Measurements from ENCODE around the gene CCT2.
"Not testable (repeated sequence)": the region's sequence is repeated elsewhere in the genome, so short reads cannot be mapped to it uniquely, and the experiment has no call there.

CCT2 gene

DNA sequence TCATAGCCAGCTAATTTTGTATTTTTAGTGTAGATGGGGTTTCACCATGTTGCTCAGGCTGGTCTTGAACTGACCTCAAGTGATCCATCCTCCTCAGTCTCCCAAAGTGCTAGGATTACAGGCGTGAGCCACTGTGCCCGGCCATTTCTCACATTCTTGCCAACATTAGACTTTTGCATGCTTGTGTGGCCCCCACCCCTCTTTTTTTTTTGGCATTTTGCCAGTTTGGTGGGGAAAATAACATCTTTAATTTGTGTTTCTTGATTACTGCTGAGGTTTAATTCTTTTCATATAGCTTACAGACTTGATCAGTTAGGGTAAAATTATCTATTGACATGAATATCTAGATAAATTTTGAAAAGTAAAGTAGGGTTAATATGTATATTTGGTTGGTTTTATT is 3.8 kb downstream of the CCT2 start:
- Histone ChIP-seq H3K4me1 (ENCODE audit: control insufficient read depth, insufficient read depth, low read length) (no peaks in the 10 kb centered on the region), H3K4me3 (ENCODE audit: low read length) (no peak overlapping the region), H3K27me3 (ENCODE audit: control insufficient read depth, insufficient read depth, low read length) (no peaks in the 10 kb centered on the region), H3K9ac (ENCODE audit: low read depth, low read length) (no peak overlapping the region), H3K4me2 (ENCODE audit: low read length) (no peak overlapping the region), H3K9me3 (replicated peaks; ENCODE audit: low read length) (no peaks in the 10 kb centered on the region), H3K36me3 (ENCODE audit: insufficient read depth, low read length) (peaks cover 68% of the 10 kb centered on the region)

DNA sequence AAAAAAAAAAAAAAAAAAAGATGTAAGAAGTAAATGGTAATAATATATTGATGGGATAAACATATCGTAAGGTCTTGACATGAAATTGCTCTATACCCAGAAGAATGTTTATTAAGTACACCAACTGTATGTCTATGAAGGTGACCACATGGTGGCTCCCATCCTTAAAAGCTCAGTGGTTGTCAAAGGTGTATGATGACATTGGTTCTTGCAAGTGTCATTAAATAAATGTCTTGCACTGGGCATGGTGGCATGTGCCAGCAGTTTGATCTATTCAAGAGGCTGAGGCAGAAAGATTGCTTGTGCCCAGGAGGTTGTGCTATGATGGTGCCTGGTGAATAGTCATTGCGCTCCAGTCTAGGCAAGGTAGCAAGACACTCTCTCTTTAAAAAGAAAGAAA is 10.4 kb downstream of the CCT2 start:
- Histone ChIP-seq H3K9me3 (replicated peaks; ENCODE audit: low read length) (no peaks in the 10 kb centered on the region), H3K4me3 (ENCODE audit: low read length) (no peak overlapping the region), H3K36me3 (ENCODE audit: insufficient read depth, low read length) (peaks cover 85% of the 10 kb centered on the region), H3K4me2 (ENCODE audit: low read length) (no peak overlapping the region), H3K4me1 (ENCODE audit: control insufficient read depth, insufficient read depth, low read length) (no peaks in the 10 kb centered on the region), H3K27me3 (ENCODE audit: control insufficient read depth, insufficient read depth, low read length) (no peaks in the 10 kb centered on the region), H3K9ac (ENCODE audit: low read depth, low read length) (no peak overlapping the region)

DNA sequence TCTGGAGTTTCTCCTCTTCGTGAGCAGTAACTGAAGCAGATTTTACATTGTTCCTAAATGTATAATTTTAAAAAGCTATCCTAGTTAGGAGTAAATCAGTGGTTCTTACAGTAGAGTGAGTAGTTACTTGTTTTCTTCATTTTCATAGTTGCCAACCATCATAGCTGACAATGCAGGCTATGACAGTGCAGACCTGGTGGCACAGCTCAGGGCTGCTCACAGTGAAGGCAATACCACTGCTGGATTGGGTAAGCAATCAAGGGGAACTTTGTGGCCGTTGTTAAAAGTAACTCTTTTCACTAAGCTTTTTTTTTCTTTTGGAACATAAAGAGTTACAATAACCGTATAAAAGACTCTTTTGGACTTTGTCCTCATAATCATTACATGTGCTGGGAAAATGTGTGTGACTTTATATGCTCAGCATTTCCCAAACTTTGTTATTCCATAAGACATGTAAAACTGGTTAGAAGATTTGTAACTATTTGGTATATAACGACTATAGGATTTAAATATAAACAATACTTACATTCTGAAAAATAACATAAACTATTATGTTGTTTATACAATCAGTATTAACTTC is 13.0 kb downstream of the CCT2 start:
- Histone ChIP-seq H3K4me1 (ENCODE audit: control insufficient read depth, insufficient read depth, low read length) (no peaks in the 10 kb centered on the region), H3K9me3 (replicated peaks; ENCODE audit: low read length) (no peaks in the 10 kb centered on the region), H3K9ac (ENCODE audit: low read depth, low read length) (no peak overlapping the region), H3K27me3 (ENCODE audit: control insufficient read depth, insufficient read depth, low read length) (no peaks in the 10 kb centered on the region), H3K4me3 (ENCODE audit: low read length) (no peak overlapping the region), H3K36me3 (ENCODE audit: insufficient read depth, low read length) (peaks cover 89% of the 10 kb centered on the region), H3K4me2 (ENCODE audit: low read length) (no peak overlapping the region)

DNA sequence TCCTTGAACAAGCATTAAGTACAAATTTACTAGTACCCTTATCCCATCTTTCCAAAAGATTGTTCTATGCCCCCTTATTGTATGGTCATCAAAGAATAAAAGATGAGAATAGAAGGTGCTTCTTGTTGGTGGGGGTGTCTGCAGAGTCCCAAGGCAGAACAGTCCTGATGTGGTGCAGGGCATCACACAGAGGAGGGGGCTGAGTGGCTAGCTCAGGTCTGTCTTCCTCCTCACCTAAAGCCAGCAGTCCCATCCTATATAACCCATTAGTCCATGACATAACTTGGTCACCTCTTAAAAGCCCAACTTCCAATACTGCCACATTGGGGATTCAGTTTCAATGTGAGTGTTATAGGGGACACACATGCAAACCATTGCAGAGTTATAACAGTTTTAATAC is 15.5 kb downstream of the CCT2 start:
- peaks cover 71% of the 10 kb centered on the region for H3K36me3 ChIP-seq (ENCODE audit: insufficient read depth, low read length)
- no peaks in the 10 kb centered on the region for H3K9me3 ChIP-seq (replicated peaks; ENCODE audit: low read length)

DNA sequence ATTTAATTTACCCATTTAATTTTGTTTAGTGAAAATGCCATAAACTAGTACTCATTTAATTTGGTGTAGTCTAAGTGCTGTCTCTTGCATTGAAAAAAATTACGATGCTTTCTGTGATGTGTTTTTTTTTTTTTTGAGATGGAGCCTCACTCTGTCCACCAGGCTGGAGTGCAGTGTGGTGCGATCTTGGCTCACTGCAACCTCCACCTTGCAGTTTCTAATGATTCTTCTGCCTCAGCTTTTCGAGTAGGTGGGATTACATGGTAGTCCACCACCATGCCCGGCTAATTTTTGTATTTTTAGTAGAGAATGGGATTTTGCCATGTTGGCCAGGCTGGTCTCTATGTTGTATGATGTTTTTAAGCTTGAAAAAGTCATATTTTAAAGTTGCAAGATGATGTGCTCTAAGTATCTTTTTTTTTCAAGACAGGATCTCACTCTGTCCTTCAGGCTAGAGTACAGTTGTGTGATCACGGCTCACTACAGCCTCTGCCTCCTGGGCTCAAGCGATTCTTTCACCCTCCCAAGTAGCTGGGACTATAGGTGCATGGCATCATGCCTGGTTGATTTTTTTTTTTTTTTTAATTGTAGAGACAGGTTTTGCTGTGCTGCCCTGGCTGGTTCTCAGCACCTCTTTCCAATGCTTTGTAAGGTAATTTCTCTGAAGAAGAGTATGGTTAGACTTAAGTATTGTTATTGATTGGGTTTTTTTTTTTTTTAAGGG is 16.9 kb downstream of the CCT2 start:
- H3K4me2 ChIP-seq (ENCODE audit: low read length): no peak overlapping the region
- no peaks in the 10 kb centered on the region for H3K4me1 ChIP-seq (ENCODE audit: control insufficient read depth, insufficient read depth, low read length)
- H3K4me3 ChIP-seq (ENCODE audit: low read length): no peak overlapping the region
- no peaks in the 10 kb centered on the region for H3K9me3 ChIP-seq (replicated peaks; ENCODE audit: low read length)
- peaks cover 58% of the 10 kb centered on the region for H3K36me3 ChIP-seq (ENCODE audit: insufficient read depth, low read length)
- no peaks in the 10 kb centered on the region for H3K27me3 ChIP-seq (ENCODE audit: control insufficient read depth, insufficient read depth, low read length)
- no peak overlapping the region for H3K9ac ChIP-seq (ENCODE audit: low read depth, low read length)

More for the DNA sequence above, 15.5 kb downstream of the CCT2 start:
- no peaks in the 10 kb centered on the region for H3K27me3 ChIP-seq (ENCODE audit: control insufficient read depth, insufficient read depth, low read length)
- H3K4me2 ChIP-seq (ENCODE audit: low read length): no peak overlapping the region
- no peak overlapping the region for H3K9ac ChIP-seq (ENCODE audit: low read depth, low read length)
- H3K4me1 ChIP-seq (ENCODE audit: control insufficient read depth, insufficient read depth, low read length): no peaks in the 10 kb centered on the region
- no peak overlapping the region for H3K4me3 ChIP-seq (ENCODE audit: low read length)

DNA sequence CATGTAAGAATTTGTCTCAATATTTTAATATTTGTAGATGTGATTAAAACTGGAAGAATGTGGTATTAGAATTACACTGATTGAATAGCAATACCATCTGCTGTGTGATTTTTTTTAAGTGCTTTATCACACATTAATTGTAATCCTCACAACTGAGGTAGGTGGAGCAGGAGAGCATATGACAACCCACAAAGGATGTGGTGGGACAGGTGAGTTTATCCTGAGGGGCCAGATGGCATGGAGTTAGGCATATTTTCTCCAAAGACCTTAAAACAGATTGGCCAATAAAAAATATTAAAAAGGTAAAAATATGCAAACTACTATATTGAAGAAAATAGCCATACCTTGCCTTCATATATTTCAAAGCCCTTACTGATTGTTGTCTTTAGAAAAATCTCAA is 17.7 kb downstream of the CCT2 start:
- H3K4me2 ChIP-seq (ENCODE audit: low read length): no peak overlapping the region
- peaks cover 49% of the 10 kb centered on the region for H3K36me3 ChIP-seq (ENCODE audit: insufficient read depth, low read length)
- no peaks in the 10 kb centered on the region for H3K4me1 ChIP-seq (ENCODE audit: control insufficient read depth, insufficient read depth, low read length)
- no peak overlapping the region for H3K4me3 ChIP-seq (ENCODE audit: low read length)
- H3K27me3 ChIP-seq (ENCODE audit: control insufficient read depth, insufficient read depth, low read length): no peaks in the 10 kb centered on the region
- H3K9ac ChIP-seq (ENCODE audit: low read depth, low read length): no peak overlapping the region
- no peaks in the 10 kb centered on the region for H3K9me3 ChIP-seq (replicated peaks; ENCODE audit: low read length)

DNA sequence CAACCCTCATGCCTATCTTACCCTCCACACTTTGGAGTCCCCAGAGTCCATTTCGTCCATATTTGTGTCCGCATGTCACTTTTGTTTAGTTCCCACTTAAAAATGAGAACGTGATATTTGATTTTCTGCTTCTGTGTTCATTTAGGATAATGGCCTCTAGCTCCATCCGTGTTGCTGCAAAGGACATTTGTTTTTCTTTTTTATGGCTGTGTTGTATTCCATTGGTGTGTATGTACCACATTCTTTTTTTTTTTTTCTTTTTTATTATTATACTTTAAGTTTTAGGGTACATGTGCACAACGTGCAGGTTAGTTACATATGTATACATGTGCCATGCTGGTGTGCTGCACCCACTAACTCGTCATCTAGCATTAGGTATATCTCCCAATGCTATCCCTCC is 18.3 kb downstream of the CCT2 start:
- H3K4me3 ChIP-seq (ENCODE audit: low read length); H3K4me1 ChIP-seq (ENCODE audit: control insufficient read depth, insufficient read depth, low read length); H3K27me3 ChIP-seq (ENCODE audit: control insufficient read depth, insufficient read depth, low read length); H3K9me3 ChIP-seq (replicated peaks; ENCODE audit: low read length); H3K9ac ChIP-seq (ENCODE audit: low read depth, low read length); H3K4me2 ChIP-seq (ENCODE audit: low read length): not testable (repeated sequence)
- peaks cover 43% of the 10 kb centered on the region for H3K36me3 ChIP-seq (ENCODE audit: insufficient read depth, low read length)

DNA sequence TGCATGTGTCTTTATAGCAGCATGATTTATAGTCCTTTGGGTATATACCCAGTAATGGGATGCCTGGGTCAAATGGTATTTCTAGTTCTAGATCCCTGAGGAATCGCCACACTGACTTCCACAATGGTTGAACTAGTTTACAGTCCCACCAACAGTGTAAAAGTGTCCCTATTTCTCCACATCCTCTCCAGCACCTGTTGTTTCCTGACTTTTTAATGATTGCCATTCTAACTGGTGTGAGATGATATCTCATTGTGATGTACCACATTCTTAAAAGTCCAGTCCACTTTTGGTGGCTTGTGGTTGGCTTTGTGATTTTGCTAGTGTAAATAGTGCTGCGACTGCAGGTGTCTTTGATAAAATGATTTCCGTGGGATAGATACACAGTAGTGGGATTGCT is 19.0 kb downstream of the CCT2 start:
- H3K9me3 ChIP-seq (replicated peaks; ENCODE audit: low read length); H3K4me2 ChIP-seq (ENCODE audit: low read length); H3K9ac ChIP-seq (ENCODE audit: low read depth, low read length); H3K27me3 ChIP-seq (ENCODE audit: control insufficient read depth, insufficient read depth, low read length); H3K4me1 ChIP-seq (ENCODE audit: control insufficient read depth, insufficient read depth, low read length); H3K4me3 ChIP-seq (ENCODE audit: low read length): not testable (repeated sequence)
- H3K36me3 ChIP-seq (ENCODE audit: insufficient read depth, low read length): peaks cover 38% of the 10 kb centered on the region

DNA sequence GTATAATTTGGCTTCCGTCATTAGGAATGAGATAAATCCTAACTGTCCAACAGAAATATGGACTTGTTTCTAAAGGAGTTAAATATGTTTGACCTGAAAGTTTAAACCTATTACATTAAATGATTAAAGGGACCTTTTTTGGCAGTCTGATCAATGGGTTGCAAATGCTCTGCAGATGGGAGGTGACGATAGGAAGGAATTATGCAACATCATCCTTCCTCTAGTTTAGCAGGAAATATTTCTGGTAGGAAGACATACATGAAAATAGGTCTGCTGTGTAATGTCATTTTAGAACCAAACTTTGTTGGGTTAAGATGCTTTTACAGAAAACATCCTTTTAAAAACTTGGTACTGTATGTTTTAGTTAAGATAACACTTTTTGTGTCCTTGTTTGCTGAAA is 22.9 kb downstream of the CCT2 start:
- H3K9me3 ChIP-seq (replicated peaks; ENCODE audit: low read length): no peaks in the 10 kb centered on the region
- H3K4me3 ChIP-seq (ENCODE audit: low read length): no peak overlapping the region
- H3K9ac ChIP-seq (ENCODE audit: low read depth, low read length): no peak overlapping the region
- H3K4me1 ChIP-seq (ENCODE audit: control insufficient read depth, insufficient read depth, low read length): no peaks in the 10 kb centered on the region
- H3K27me3 ChIP-seq (ENCODE audit: control insufficient read depth, insufficient read depth, low read length): peaks cover 21% of the 10 kb centered on the region
- peaks cover 4% of the 10 kb centered on the region for H3K36me3 ChIP-seq (ENCODE audit: insufficient read depth, low read length)
- no peak overlapping the region for H3K4me2 ChIP-seq (ENCODE audit: low read length)

DNA sequence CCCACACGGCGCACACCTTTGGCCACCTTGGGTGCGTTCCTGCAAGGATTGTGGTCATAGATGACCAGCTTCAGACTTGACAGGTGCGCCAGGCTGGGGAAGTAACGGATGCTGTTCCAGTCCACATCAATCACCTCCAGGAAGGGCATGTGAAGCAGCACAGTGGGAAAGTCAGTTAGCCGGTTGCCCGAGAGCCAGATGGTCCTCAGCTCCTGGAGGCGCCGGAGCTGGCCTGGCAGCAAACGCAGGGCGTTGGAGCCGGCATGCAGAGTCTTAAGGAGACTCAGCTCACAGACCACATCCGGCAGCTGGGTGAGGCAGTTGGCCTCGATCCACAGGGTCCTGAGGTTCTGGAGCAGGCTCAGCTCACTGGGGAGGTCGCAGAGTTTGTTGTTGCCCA is 24.9 kb downstream of the CCT2 start:
- Histone ChIP-seq H3K4me2 (ENCODE audit: low read length) (no peak overlapping the region), H3K9ac (ENCODE audit: low read depth, low read length) (no peak overlapping the region), H3K9me3 (replicated peaks; ENCODE audit: low read length) (no peaks in the 10 kb centered on the region), H3K4me1 (ENCODE audit: control insufficient read depth, insufficient read depth, low read length) (no peaks in the 10 kb centered on the region), H3K4me3 (ENCODE audit: low read length) (no peak overlapping the region), H3K36me3 (ENCODE audit: insufficient read depth, low read length) (no peaks in the 10 kb centered on the region), H3K27me3 (ENCODE audit: control insufficient read depth, insufficient read depth, low read length) (peaks cover 26% of the 10 kb centered on the region)

DNA sequence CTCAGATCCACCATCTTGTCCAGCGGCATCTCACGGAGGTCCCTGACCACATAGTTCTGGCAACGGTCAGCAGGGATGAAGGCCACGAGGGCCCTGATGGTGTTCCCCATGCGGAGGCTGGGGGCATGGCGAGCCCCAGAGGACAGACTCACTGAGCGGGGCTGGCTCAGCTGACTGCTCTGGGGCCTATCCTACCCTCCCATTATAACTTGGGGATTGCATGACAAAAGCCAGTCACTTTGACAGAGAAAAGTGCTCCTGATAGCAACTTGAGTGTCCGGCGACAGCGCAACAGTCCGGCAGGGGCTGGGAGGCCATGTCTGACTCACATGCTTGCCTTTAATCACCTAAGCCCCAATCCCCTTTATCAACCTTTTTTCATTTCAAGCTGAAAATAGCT is 25.5 kb downstream of the CCT2 start, which contains the start of gene LRRC10:
Gene LRRC10 (minus strand): TSS at position 179 of the 400 bp plus-strand sequence. CDS start 69 bp downstream, at position 110.
- H3K9ac ChIP-seq (ENCODE audit: low read depth, low read length): no peak within 1 kb of the TSS
- no peak within 1 kb of the TSS for H3K4me2 ChIP-seq (ENCODE audit: low read length)
- no peaks in the 10 kb centered on the region for H3K9me3 ChIP-seq (replicated peaks; ENCODE audit: low read length)
- H3K4me3 ChIP-seq (ENCODE audit: low read length): no peak within 1 kb of the TSS
- H3K4me1 ChIP-seq (ENCODE audit: control insufficient read depth, insufficient read depth, low read length): no peaks in the 10 kb centered on the region
- H3K36me3 ChIP-seq (ENCODE audit: insufficient read depth, low read length): no peaks in the 10 kb centered on the region
- peaks cover 26% of the 10 kb centered on the region for H3K27me3 ChIP-seq (ENCODE audit: control insufficient read depth, insufficient read depth, low read length)

DNA sequence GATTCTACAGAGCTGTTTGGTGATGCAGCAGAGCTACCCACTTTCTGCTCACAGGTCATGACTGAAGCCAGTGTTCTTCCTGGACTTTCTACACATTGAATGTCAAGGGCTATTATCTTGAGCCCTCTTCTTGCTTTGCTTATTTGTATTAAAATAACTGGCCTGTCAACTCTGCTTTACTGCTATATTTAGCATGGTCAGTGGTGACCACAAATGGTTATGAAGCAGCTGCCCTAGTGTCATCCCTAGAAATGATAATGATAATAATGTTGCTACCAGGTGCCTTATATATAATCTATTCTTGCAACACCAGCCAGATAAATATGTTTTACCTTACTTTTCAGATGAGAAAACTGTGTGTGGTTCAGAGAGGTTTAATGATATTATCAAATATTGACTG is 28.1 kb downstream of the CCT2 start:
- no peaks in the 10 kb centered on the region for H3K9me3 ChIP-seq (replicated peaks; ENCODE audit: low read length)
- no peak overlapping the region for H3K4me2 ChIP-seq (ENCODE audit: low read length)
- no peak overlapping the region for H3K4me3 ChIP-seq (ENCODE audit: low read length)
- no peak overlapping the region for H3K9ac ChIP-seq (ENCODE audit: low read depth, low read length)
- H3K27me3 ChIP-seq (ENCODE audit: control insufficient read depth, insufficient read depth, low read length): peaks cover 36% of the 10 kb centered on the region
- no peaks in the 10 kb centered on the region for H3K36me3 ChIP-seq (ENCODE audit: insufficient read depth, low read length)
- H3K4me1 ChIP-seq (ENCODE audit: control insufficient read depth, insufficient read depth, low read length): no peaks in the 10 kb centered on the region
